A549 (cell line): ENCODE measurements around the gene ZNF573. TPM values are rescaled to one million over a fixed set of nuclear protein-coding genes. Genes with fewer than 3 reads are reported as not detected.

Experiments used
- ATAC-seq, 2 experiments: fragments of 200-7000 bp in 1 of 2; fragments of >200 bp in 1 of 2; cut with Nextera tagmentation in 1 of 2; cut with Tn5 transposase in 1 of 2; 3 replicates each; pipeline versions ENCODE4 v1.8.0 to v1.9.1; 2018 to 2020; ENCODE audit warnings: mild to moderate bottlenecking in 1 of 2, moderate library complexity in 1 of 2
- CTCF ChIA-PET: fragments of 300-600 bp; sonication (Branson Sonifier 250); formaldehyde crosslinking; extraction: SDS; loops from one replicate; lab custom pipeline; 2021; ENCODE audit warnings: antibody characterized with exemption, inconsistent platforms; lab: Yijun Ruan, JAX
- POLR2A ChIA-PET: fragments of 350-600 bp; formaldehyde crosslinking; extraction: SDS; loops from one replicate; lab custom pipeline; 2021; ENCODE audit warnings: antibody characterized with exemption, inconsistent platforms; lab: Yijun Ruan, JAX
- DNase-seq, 2 experiments: peaks; one replicate each; pipeline versions ENCODE4 v3.0.0 to v3.0.0-alpha.2; 2011 to 2016; ENCODE audit warnings: low read depth in 1 of 2, low spot score in 1 of 2
- FAIRE-seq: peaks from 2 replicates; lab custom pipeline; 2011; peaks lifted over from hg19 to GRCh38; lab: Jason Lieb, UNC
- H3K27ac ChIP-seq, 2 experiments: fragments of >200 bp; sonication (Bioruptor Twin); formaldehyde crosslinking; 3 replicates each; pipeline ENCODE4 v1.5.1; 2016 to 2017
- H3K4me1 ChIP-seq: fragments of >200 bp; sonication (Bioruptor Twin); formaldehyde crosslinking; 3 replicates; pipeline ENCODE4 v1.6.1; 2016
- H3K4me2 ChIP-seq: fragments of >200 bp; sonication (Bioruptor Twin); formaldehyde crosslinking; 3 replicates; pipeline ENCODE4 v1.6.1; 2016
- H3K4me3 ChIP-seq: fragments of >200 bp; sonication (Bioruptor Twin); formaldehyde crosslinking; 3 replicates; pipeline ENCODE4 v1.5.1; 2016
- H3K9me3 ChIP-seq: fragments of >200 bp; sonication (Bioruptor Twin); formaldehyde crosslinking; 3 replicates; pipeline ENCODE4 v1.6.1; 2016
- CEBPB ChIP-seq, 2 experiments: fragments of >200 bp in 1 of 2; sonication (Bioruptor Twin) in 1 of 2; formaldehyde crosslinking in 1 of 2; IDR thresholded peaks; 2 replicates each; pipeline ENCODE4 v1.6.1; 2012 to 2016
- CHD2 ChIP-seq: fragments of 150-350 bp; IDR thresholded peaks from 2 replicates; pipeline ENCODE4 v1.6.1; 2014; ENCODE audit warnings: low read length; ENCODE audit not compliant: partially characterized antibody
- CTCF ChIP-seq: fragments of >200 bp; sonication (Bioruptor Twin); formaldehyde crosslinking; IDR thresholded peaks from 3 replicates; pipeline ENCODE4 v1.5.1; 2016
- EHF ChIP-seq: fragments of 250-450 bp; sonication (Bioruptor Pico); IDR thresholded peaks from 2 replicates; pipeline ENCODE4 v1.5.0; 2020; ENCODE audit warnings: mild to moderate bottlenecking
- EP300 ChIP-seq, 2 experiments: fragments of >200 bp; sonication (Bioruptor Twin); formaldehyde crosslinking; IDR thresholded peaks; 2 replicates in 1 of 2; 3 replicates in 1 of 2; pipeline ENCODE4 v1.6.1; 2016 to 2017
- FOSL2 ChIP-seq, 2 experiments: fragments of 450-650 bp in 1 of 2; fragments of >200 bp in 1 of 2; sonication (Bioruptor Twin) in 1 of 2; formaldehyde crosslinking; IDR thresholded peaks; 2 replicates each; pipeline versions ENCODE4 v1.5.0 to v1.6.1; 2016 to 2020; ENCODE audit warnings: mild to moderate bottlenecking in 1 of 2, moderate library complexity in 1 of 2
- GATA3 ChIP-seq: IDR thresholded peaks from 2 replicates; pipeline ENCODE4 v1.6.1; 2012; ENCODE audit warnings: borderline replicate concordance
- HEYL ChIP-seq: fragments of 250-450 bp; sonication (Bioruptor Pico); IDR thresholded peaks from 2 replicates; pipeline ENCODE4 v1.8.0; 2021; ENCODE audit warnings: mild to moderate bottlenecking, moderate library complexity
- HMGXB4 ChIP-seq: fragments of 250-450 bp; sonication (Bioruptor Pico); IDR thresholded peaks from 2 replicates; pipeline ENCODE4 v1.5.0; 2021; ENCODE audit warnings: mild to moderate bottlenecking, moderate library complexity, borderline replicate concordance
- HOXA7 ChIP-seq: fragments of 250-450 bp; sonication (Bioruptor Pico); IDR thresholded peaks from 2 replicates; pipeline ENCODE4 v1.5.0; 2020; ENCODE audit warnings: mild to moderate bottlenecking, moderate library complexity
- JUN ChIP-seq, 2 experiments: fragments of >200 bp; sonication (Bioruptor Twin); formaldehyde crosslinking; IDR thresholded peaks; 2 replicates in 1 of 2; 3 replicates in 1 of 2; pipeline ENCODE4 v1.6.1; 2016 to 2017
- JUNB ChIP-seq: fragments of >200 bp; sonication (Bioruptor Twin); formaldehyde crosslinking; IDR thresholded peaks from 2 replicates; pipeline ENCODE4 v1.6.1; 2016
- KDM1A ChIP-seq: fragments of 200-600 bp; sonication (generic); IDR thresholded peaks from 2 replicates; pipeline ENCODE4 v1.6.1; 2016; ENCODE audit warnings: low read depth, mild to moderate bottlenecking
- MAX ChIP-seq: IDR thresholded peaks from 2 replicates; pipeline ENCODE4 v1.6.1; 2012
- MAZ ChIP-seq: fragments of 150-350 bp; IDR thresholded peaks from 2 replicates; pipeline ENCODE4 v1.6.1; 2014; ENCODE audit warnings: antibody characterized with exemption, low read depth, low read length, borderline replicate concordance
- PBX3 ChIP-seq: IDR thresholded peaks from 2 replicates; pipeline ENCODE4 v1.6.1; 2012
- SREBF2 ChIP-seq: fragments of 450-650 bp; IDR thresholded peaks from 2 replicates; pipeline ENCODE4 v1.6.1; 2014; ENCODE audit warnings: mild to moderate bottlenecking, moderate library complexity
- ZC3H11A ChIP-seq: fragments of 450-650 bp; IDR thresholded peaks from 2 replicates; pipeline ENCODE4 v1.6.1; 2014; ENCODE audit warnings: antibody characterized with exemption, mild to moderate bottlenecking
- WGBS: methylation state at CpG from one replicate; pipeline ENCODE4 v1.1.6; 2017; ENCODE audit errors: missing lambda C conversion rate; 5-methylcytosine and 5-hydroxymethylcytosine counted together
- polyA plus RNA-seq, 4 experiments: library from polyadenylated mRNA; depleted of rRNA in 3 of 4; stranded (reverse); fragments of >200 nt; fragmentation: RNase III in 1 of 4; extraction: RNeasy Plus Mini Kit Qiagen cat#74134 plus additional on column Dnase treatment in 1 of 4; gene quantifications; 2 replicates in 3 of 4; 3 replicates in 1 of 4; pipeline ENCODE4 v1.2.3, GENCODE V29; 2011 to 2017
- TF ChIP-seq, protein P1 (sequence below): IDR thresholded peaks from 2 replicates; pipeline ENCODE4 v1.6.1; 2012; ENCODE audit warnings: low read depth, borderline replicate concordance

Gene ZNF573
- polyA plus RNA-seq, 2 of the 4 experiments (the other 2 are of a cell fraction) = 4.6 to 8.5 TPM

GRCh38 chr19:37719111-37719926 lies 60.1 kb downstream of the ZNF573 start, which contains the start of gene ZNF607 (continued):
- no peak for TF ChIP-seq CEBPB (IDR thresholded peaks at IDR 0.05)
- no peak for TF ChIP-seq FOSL2 (IDR thresholded peaks at IDR 0.05)
- peak; percentile 15; the same call in 1 of the 2 replicates for TF ChIP-seq FOSL2 (CRISPR knock-in tag; IDR thresholded peaks at IDR 0.05)
- no peak for TF ChIP-seq KDM1A
- peak; percentile 75; the same call in 1 of the 2 replicates for TF ChIP-seq MAX
- TF ChIP-seq HEYL = no peak
- no peak for TF ChIP-seq ZC3H11A
- no peak for TF ChIP-seq HOXA7 (CRISPR knock-in tag)
- peak; percentile 12; the same call in 1 of the 2 replicates for TF ChIP-seq HMGXB4 (CRISPR knock-in tag)
- TF ChIP-seq CHD2 = no peak
- TF ChIP-seq MAZ = no peak
- TF ChIP-seq JUN (IDR thresholded peaks at IDR 0.05) = peak in 1 of 2 experiments; percentile 66; a peak in 3 of 5 replicates

- no peak overlapping the region for H3K27ac ChIP-seq
- peaks cover 77% of the 10 kb centered on the region for H3K9me3 ChIP-seq
- ATAC-seq (no peak), DNase-seq (no peak), FAIRE-seq (no peak)
- H3K4me3 ChIP-seq = peak overlapping the region; percentile 85; the same call in 2 of the 3 replicates
- H3K4me2 ChIP-seq = peak overlapping the region; percentile 84
- H3K4me1 ChIP-seq = peaks cover 4% of the 10 kb centered on the region; the same call in 1 of the 3 replicates
- TF ChIP-seq JUNB (no peak), EP300 (IDR thresholded peaks at IDR 0.05) (no peak), PBX3 (no peak), ZC3H11A (no peak), KDM1A (no peak), EHF (CRISPR knock-in tag) (no peak), FOSL2 (IDR thresholded peaks at IDR 0.05) (no peak), FOSL2 (CRISPR knock-in tag; IDR thresholded peaks at IDR 0.05) (no peak), JUN (IDR thresholded peaks at IDR 0.05) (no peak), HEYL (no peak), CTCF (no peak), SREBF2 (no peak), CEBPB (IDR thresholded peaks at IDR 0.05) (no peak), GATA3 (no peak)
- TF ChIP-seq, protein P1, sequence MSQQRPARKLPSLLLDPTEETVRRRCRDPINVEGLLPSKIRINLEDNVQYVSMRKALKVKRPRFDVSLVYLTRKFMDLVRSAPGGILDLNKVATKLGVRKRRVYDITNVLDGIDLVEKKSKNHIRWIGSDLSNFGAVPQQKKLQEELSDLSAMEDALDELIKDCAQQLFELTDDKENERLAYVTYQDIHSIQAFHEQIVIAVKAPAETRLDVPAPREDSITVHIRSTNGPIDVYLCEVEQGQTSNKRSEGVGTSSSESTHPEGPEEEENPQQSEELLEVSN = no peak
- ChIA-PET CTCF (no interaction called here), POLR2A (no interaction called here)
- 94% methylated on average over 10 of the region's 10 CpGs for WGBS
Measured at GRCh38 chr19:37718304-37718703, 61.1 kb downstream of the ZNF573 start.
